Choroid plexus epithelial cell (primary cell): ENCODE results near the gene DERL2.
A peak's percentile ranks its signal among the peaks of the same experiment; 100 is the strongest.

ENCODE experiments used
- DNase-seq: peaks from one replicate; pipeline ENCODE4 v3.0.0-alpha.2; 2010; ENCODE audit warnings: low read depth
- H3K4me3 ChIP-seq: 2 replicates; pipeline ENCODE4 v1.5.1; 2011; ENCODE audit warnings: low read depth, mild to moderate bottlenecking, control low read depth, low read length, moderate library complexity
- CTCF ChIP-seq: conservative IDR thresholded peaks from 2 replicates; pipeline ENCODE4 v1.5.1; 2011; ENCODE audit warnings: low read depth, mild to moderate bottlenecking, control low read depth, inconsistent platforms, low read length, moderate library complexity

Gene DERL2

DNA sequence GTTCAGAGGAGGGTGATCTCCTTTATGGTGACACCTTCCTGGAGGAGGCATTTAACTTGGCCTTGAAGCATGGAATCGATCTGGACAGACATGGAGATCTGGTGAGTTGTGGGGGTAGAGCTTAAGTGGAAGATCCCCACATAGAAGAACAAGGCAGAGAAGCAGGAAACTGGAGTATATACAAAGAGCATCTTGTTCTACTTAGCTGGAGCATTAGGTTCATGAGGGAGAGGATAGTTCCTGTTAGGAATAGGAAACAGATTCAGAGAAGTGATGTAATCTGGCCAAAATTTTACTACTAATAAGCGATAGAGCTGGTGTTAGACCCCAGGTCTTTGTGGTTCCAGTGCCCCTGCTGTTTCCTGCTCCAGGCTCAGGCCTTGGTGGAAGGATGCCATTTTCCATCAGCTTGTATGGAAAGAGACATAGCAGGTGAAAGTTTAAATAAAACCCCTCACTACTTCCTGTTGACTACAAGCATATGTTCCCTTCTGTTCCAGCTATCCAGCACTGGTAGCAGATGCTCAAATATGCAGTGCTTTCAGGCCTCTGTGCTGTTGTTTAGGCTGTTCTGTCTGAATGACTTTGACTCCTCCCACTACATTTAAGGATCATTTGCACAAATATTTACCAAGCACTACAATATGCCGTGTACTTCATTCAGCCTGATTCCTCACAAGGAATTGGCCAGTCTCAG is 56.6 kb downstream of the DERL2 start:
- no peak for TF ChIP-seq CTCF
- no peak overlapping the region for H3K4me3 ChIP-seq
- DNase-seq, result peak; percentile 59

GRCh38 chr17:5425826-5426225 is 60.2 kb downstream of the DERL2 start:
- no peak overlapping the region for H3K4me3 ChIP-seq
- no peak for TF ChIP-seq CTCF
- DNase-seq, result no peak

GRCh38 chr17:5424909-5425308 is 61.1 kb downstream of the DERL2 start:
- DNase-seq, result no peak
- no peak overlapping the region for H3K4me3 ChIP-seq
- no peak for TF ChIP-seq CTCF

DNA sequence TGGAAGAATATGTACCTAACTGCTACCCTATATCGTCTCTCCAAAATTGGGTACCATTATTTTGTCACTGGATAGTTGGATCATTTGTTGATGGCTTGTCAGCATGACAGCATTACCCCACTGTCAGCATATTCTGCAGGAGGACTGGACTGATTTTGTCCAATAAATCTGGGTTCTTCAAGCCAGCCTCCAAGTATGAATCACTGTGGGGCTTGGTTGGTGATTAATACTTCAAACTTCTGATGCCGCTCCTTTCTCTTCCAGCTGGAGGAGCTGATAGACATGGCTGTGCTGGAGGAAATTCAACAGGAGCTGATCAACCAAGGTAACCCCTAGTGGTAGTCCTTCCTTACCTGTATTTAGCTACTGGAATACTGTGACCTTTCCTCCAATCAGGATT is 63.5 kb downstream of the DERL2 start:
- H3K4me3 ChIP-seq, result no peak overlapping the region
- peak; percentile 71 for DNase-seq
- TF ChIP-seq CTCF, result no peak
